Activated naive CD4-positive, alpha-beta T cell treated with anti-CD3 and anti-CD28 coated beads, Interleukin-2, amount 10 ng/mL, durations not matched to agents 7 days and 5 days (primary cell): ENCODE results near the gene SIRPB2.

Experiments
- CTCF ChIA-PET: fragments of 350-600 bp; sonication (Branson Sonifier 250); formaldehyde crosslinking; loops from one replicate; lab custom pipeline; 2021; ENCODE audit warnings: antibody characterized with exemption; lab: Charles Lee
- DNase-seq: peaks from one replicate; pipeline ENCODE4 v3.0.0-alpha.2; 2020
- H3K27ac Mint-ChIP-seq: one replicate; pipeline ENCODE4 v1.8.0; 2021; ENCODE audit warnings: mild to moderate bottlenecking, moderate library complexity, mixed read lengths
- H3K27me3 Mint-ChIP-seq: one replicate; pipeline ENCODE4 v1.8.0; 2021; ENCODE audit warnings: mild to moderate bottlenecking, mixed read lengths
- H3K36me3 Mint-ChIP-seq: one replicate; pipeline ENCODE4 v1.8.0; 2021; ENCODE audit warnings: mixed read lengths
- H3K4me1 Mint-ChIP-seq: one replicate; pipeline ENCODE4 v1.8.0; 2021; ENCODE audit warnings: mixed read lengths
- H3K4me3 Mint-ChIP-seq: one replicate; pipeline ENCODE4 v1.8.0; 2021; ENCODE audit warnings: mild to moderate bottlenecking, moderate library complexity, mixed read lengths
- H3K9me3 Mint-ChIP-seq: one replicate; pipeline ENCODE4 v1.8.0; 2021; ENCODE audit warnings: mixed read lengths

SIRPB2 gene

DNA sequence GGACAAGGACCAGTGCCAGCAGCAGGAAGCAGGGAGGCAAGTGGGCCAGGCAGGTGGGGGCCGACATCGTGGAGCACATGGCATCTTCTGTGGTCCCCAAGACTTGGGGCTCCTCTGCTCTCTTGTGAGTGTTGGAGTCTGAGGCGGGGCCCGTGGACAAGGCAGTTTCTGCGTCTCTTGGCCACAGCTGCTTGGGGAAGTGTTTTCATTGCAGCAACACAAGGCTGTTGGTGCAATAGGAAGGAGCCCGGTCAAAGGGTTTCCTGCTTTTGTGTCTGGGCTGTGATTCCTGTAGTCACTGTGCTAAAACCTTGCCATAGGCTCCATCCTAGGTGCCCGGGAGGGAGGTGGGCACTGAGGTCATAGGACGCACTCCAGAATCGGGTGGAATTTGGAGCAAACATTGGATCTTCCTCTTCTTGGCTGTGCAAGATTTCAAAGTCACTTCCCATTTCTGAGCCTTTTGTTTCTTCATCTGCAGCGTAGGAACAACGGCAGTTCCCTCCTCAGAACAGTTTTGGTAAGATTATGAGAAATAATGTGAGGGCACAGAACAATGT lies at the start of gene SIRPB2:
Gene SIRPB2, minus strand, starts transcription at position 140 of the 560 bp plus-strand sequence. Its CDS starts 61 bp downstream, at position 79.
- H3K27ac Mint-ChIP-seq, result no peak within 1 kb of the TSS

DNA sequence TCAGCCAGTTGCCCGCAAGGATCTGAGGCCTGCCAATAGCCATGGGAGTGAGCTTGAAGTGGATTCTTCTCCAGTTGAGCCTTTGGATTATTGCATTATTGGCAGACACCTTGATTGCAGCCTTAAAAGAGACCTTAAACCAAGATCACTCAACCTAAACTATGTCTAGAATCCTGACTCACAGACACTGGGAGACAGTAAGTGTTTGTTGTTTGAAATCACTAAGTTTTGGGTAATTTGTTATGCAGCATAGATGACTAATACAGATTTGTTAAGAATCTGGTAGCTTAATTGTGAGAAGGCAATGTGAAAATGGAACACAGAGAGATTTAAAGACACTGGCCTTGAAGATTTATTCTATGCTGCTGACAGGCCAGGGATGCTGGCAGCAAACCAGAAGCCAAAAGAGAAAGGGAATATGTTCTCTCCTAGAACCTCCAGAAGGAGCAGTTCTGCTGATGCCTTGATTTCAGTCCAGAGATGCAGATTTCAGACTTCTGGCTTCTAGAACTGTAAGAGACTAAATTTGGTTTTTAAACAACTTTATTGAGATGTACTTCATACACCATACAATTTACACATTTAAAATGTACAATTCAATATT lies 48.7 kb upstream of the SIRPB2 start:
- H3K4me3 Mint-ChIP-seq, result no peak overlapping the region
- H3K27ac Mint-ChIP-seq, result no peak overlapping the region
- H3K9me3 Mint-ChIP-seq, result peaks cover 3% of the 10 kb centered on the region
- peaks cover 4% of the 10 kb centered on the region for H3K4me1 Mint-ChIP-seq
- no peak for DNase-seq
- CTCF ChIA-PET, result interaction anchor here (0.7 kb wide), 1 partner anchor 36 kb away, joined by 3 read pairs; no protein-coding TSS in a partner anchor
- no peaks in the 10 kb centered on the region for H3K36me3 Mint-ChIP-seq
- peaks cover 8% of the 10 kb centered on the region for H3K27me3 Mint-ChIP-seq

More for the DNA sequence above, at the start of gene SIRPB2:
- Mint-ChIP-seq H3K9me3 (no peaks in the 10 kb centered on the region), H3K27me3 (peaks cover 53% of the 10 kb centered on the region), H3K4me1 (peaks cover 11% of the 10 kb centered on the region), H3K4me3 (no peak within 1 kb of the TSS), H3K36me3 (no peaks in the 10 kb centered on the region)
- no peak for DNase-seq
- CTCF ChIA-PET, result interaction anchor here (0.6 to 1.8 kb wide), 2 partner anchors 12 to 262 kb away, joined by 3 to 5 read pairs; no protein-coding TSS in a partner anchor

DNA sequence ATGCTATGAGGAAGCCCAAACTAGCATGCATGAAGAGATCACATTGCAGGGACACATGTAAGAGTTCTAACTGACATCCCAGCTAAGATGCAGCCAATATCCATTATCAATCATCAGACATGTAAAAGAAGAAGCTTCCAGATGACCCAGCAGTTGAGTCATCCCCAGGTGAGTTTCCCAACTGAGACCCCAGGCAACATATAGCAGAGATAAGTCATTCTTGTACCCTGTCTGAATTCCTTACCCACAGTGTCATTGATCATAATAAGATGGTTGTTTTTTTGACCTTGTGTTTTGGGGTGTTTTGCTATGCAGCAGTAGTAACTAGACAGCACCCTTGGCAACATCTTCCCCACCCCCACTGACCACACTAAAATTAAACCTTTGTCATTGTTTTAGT lies 47.4 kb upstream of the SIRPB2 start:
- Mint-ChIP-seq H3K9me3 (peaks cover 3% of the 10 kb centered on the region), H3K27ac (no peak overlapping the region), H3K4me1 (peaks cover 4% of the 10 kb centered on the region), H3K4me3 (no peak overlapping the region), H3K36me3 (no peaks in the 10 kb centered on the region), H3K27me3 (peaks cover 6% of the 10 kb centered on the region)
- no peak for DNase-seq
- CTCF ChIA-PET, result interaction anchor here (1.2 to 1.5 kb wide), 2 partner anchors 9 to 10 kb away, joined by 3 read pairs; no protein-coding TSS in a partner anchor

DNA sequence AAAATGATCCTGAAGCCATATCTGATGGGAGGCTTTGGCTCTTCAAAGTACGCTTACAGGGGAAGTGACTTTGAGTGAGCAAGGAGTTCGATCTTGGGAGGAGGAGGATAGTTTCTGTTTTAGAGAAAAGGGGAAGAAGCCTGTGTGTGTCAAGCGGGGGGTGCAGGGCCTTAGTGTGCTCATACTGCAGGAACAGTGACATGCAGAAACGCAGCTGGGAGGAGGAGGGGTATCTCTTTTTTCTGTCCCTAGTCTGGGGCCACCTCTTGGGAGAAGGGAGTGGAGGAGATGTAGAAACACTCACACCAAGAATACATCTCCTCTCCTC lies 46.5 kb upstream of the SIRPB2 start:
- Mint-ChIP-seq H3K9me3 (peaks cover 3% of the 10 kb centered on the region), H3K4me3 (no peak overlapping the region), H3K27me3 (peaks cover 10% of the 10 kb centered on the region), H3K27ac (no peak overlapping the region), H3K36me3 (no peaks in the 10 kb centered on the region), H3K4me1 (peaks cover 4% of the 10 kb centered on the region)
- CTCF ChIA-PET, result interaction anchor here (1.5 to 1.7 kb wide), 2 partner anchors 10 to 197 kb away, joined by 3 to 4 read pairs; no protein-coding TSS in a partner anchor
- DNase-seq, result no peak

DNA sequence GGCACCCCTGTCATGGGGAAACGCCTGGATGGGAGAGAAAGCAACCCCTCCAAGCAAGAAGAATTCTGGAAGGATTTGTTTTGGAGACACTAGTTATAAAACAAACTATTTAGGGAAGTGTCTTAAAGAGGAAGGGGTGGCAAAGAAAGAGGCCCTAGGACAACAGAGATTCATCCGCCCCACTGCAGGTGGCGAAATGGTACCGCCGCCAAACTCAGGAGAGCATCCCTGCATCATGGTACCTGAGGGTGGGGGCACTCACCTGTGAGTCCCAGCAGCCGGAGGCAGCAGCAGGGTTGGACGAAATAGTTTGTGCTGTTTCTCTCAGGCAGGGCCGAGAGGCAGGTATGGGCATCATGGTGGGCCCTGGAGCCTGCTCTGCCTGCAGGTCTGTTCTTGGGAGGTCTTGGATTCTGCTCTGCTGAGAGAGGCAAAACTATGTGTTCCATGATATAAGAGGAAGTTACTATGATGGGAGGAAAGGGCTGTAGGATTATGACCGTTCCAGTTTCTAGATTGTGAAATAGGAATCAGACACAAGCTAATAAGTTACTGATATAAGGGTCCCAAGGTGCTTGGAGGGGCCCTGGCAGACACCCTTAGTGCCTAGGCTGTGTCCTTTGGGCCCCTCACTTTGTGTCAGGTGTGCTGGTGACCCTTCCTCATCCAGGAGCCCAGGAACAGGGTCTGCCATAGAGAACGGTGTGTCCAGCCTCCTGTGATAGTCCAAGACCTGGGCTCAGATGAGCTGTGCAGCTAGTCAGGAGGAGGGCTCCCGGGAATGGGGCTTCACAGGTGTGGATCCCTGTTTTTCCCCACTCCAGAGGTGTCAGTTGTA lies 45.9 kb upstream of the SIRPB2 start:
- Mint-ChIP-seq H3K4me1 (peaks cover 4% of the 10 kb centered on the region), H3K9me3 (peaks cover 3% of the 10 kb centered on the region), H3K27me3 (peaks cover 10% of the 10 kb centered on the region), H3K4me3 (no peak overlapping the region), H3K36me3 (no peaks in the 10 kb centered on the region), H3K27ac (no peak overlapping the region)
- CTCF ChIA-PET, result interaction anchor here (1.5 to 1.7 kb wide), 2 partner anchors 11 to 197 kb away, joined by 3 to 4 read pairs; no protein-coding TSS in a partner anchor
- no peak for DNase-seq

DNA sequence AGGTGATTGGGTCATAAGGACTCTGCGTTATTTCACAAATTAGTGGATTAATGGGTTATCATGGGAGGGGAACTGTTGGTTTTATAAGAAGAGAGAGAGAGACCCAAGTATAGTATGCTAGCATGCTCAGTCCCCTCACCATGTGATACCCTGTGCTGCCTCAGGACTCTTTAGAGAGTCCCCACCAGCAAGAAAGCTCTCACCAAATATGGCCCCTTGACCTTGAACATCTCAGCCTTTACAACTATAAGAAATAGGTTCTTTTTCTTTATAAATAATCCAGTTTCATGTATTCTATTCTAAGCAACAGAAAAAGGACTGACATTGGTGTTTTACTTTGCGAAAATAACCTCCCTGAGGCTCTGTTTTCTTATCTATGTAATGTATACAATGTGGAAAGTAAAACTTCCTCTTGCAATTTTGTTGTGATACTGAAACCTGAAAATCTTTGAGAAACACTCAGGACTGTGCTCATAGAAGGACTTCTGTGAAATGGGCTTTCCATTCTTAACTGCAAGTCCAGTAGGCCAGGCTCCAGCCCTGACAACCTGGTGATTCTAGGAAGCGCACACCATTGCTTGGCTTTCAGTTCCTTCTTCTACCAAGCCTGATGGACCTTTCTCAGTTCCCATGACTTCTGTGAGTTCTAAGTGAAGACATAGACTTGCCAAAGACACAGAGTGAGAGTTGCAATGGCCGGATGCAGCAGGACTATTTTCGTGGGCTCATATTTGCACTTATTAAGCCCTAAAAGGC lies 44.4 kb upstream of the SIRPB2 start:
- H3K9me3 Mint-ChIP-seq, result no peaks in the 10 kb centered on the region
- H3K4me1 Mint-ChIP-seq, result peaks cover 4% of the 10 kb centered on the region
- no peak for DNase-seq
- H3K27ac Mint-ChIP-seq, result no peak overlapping the region
- no peak overlapping the region for H3K4me3 Mint-ChIP-seq
- CTCF ChIA-PET, result no interaction called here
- peaks cover 10% of the 10 kb centered on the region for H3K27me3 Mint-ChIP-seq
- H3K36me3 Mint-ChIP-seq, result no peaks in the 10 kb centered on the region

DNA sequence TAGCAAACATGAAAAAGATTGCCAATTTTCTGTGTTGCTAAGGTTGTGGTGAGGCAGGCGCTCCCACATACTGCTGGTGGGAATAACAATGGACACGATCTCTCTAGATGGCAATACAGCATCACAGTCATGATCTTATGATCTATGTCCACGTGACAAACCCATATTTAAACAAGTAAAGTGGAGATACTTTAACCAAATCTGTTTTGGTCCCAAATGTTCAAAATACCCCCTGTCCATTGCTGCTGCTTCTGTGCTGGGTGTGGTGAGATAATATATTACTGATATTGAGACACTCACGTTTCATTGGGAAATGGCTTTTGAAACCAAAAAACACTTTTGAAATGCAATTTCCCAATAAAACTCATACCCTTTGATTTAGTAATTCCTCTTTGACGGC lies 43.3 kb upstream of the SIRPB2 start:
- H3K4me3 Mint-ChIP-seq, result no peak overlapping the region
- H3K36me3 Mint-ChIP-seq, result no peaks in the 10 kb centered on the region
- no peak for DNase-seq
- H3K9me3 Mint-ChIP-seq, result no peaks in the 10 kb centered on the region
- H3K27me3 Mint-ChIP-seq, result peaks cover 10% of the 10 kb centered on the region
- H3K4me1 Mint-ChIP-seq, result peaks cover 4% of the 10 kb centered on the region
- no peak overlapping the region for H3K27ac Mint-ChIP-seq
- CTCF ChIA-PET, result interaction anchor here (0.6 to 2.0 kb wide), 4 partner anchors 27 to 516 kb away, joined by 4 to 24 read pairs (median 7); no protein-coding TSS in a partner anchor

DNA sequence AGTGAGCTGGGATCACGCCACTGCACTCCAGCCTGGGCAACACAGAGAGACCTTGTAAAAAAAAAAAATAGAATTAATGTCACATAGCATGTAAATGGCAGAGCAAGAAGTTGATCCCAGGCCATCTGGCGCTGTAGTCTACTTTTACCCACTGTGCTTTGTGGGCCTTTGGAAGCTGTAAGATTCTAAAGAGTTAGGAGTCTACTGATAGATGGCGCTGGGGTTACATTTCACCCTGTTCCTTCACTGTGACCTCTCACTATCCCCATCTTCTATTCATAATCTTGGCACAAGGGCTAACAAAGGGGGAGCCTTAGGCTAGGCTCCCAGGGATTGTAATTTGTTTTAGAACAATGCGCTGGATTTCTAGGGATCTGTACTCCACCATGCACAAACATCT lies 41.8 kb upstream of the SIRPB2 start:
- CTCF ChIA-PET, result interaction anchor here (1.2 to 2.0 kb wide), 5 partner anchors 21 to 250 kb away, joined by 4 to 24 read pairs (median 6); no protein-coding TSS in a partner anchor

DNA sequence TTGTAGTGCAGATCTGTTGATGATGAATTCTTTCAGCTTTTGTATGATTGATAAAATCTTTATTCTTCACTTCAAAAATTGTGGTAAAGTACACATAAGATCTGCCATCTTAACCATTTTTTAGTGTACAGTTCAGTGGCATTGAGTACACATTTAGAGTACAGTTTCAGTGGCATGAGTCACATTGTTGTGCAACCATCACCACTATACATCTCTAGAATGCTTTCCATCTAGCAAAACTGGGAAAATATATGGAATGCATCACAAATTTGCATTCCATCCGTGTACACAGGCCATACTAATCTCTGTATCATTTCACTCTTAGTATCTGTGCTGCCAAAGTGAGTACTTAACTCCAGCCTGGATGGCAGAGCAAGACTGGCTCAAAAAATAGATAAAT lies 37.6 kb upstream of the SIRPB2 start:
- no peak overlapping the region for H3K4me3 Mint-ChIP-seq
- CTCF ChIA-PET, result interaction anchor here (1.1 kb wide), 1 partner anchor 10 kb away, joined by 3 read pairs; no protein-coding TSS in a partner anchor
- H3K27me3 Mint-ChIP-seq, result peaks cover 4% of the 10 kb centered on the region
- H3K9me3 Mint-ChIP-seq, result peaks cover 2% of the 10 kb centered on the region
- no peak for DNase-seq
- H3K27ac Mint-ChIP-seq, result no peak overlapping the region
- peaks cover 4% of the 10 kb centered on the region for H3K4me1 Mint-ChIP-seq
- H3K36me3 Mint-ChIP-seq, result no peaks in the 10 kb centered on the region

More for the DNA sequence above, 41.8 kb upstream of the SIRPB2 start:
- Mint-ChIP-seq H3K4me1 (peaks cover 4% of the 10 kb centered on the region), H3K27ac (no peak overlapping the region), H3K27me3 (peaks cover 10% of the 10 kb centered on the region), H3K4me3 (no peak overlapping the region), H3K36me3 (no peaks in the 10 kb centered on the region), H3K9me3 (no peaks in the 10 kb centered on the region)
- DNase-seq, result no peak

DNA sequence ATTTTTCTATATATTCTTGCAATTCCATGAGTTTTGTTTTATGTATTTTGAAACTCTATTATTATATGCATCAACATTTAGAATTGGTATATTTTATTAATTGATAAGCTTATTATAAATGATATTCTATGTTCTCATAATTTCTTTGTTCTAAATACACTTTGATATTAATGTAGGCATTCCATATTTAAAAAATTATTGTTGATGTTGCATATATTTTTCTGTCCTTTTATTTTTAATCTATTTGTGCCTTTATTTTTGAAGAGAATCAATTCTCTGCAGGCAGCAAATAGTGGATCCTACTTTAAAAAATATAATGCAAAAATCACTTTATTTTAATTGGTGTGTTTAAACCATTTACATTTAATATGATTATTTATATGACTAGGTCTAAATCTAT lies 36.7 kb upstream of the SIRPB2 start:
- H3K4me1 Mint-ChIP-seq, result peaks cover 4% of the 10 kb centered on the region
- H3K27me3 Mint-ChIP-seq, result no peaks in the 10 kb centered on the region
- no peak for DNase-seq
- no peaks in the 10 kb centered on the region for H3K36me3 Mint-ChIP-seq
- H3K27ac Mint-ChIP-seq, result no peak overlapping the region
- no peak overlapping the region for H3K4me3 Mint-ChIP-seq
- CTCF ChIA-PET, result interaction anchor here (1.1 kb wide), 1 partner anchor 11 kb away, joined by 3 read pairs; no protein-coding TSS in a partner anchor
- peaks cover 2% of the 10 kb centered on the region for H3K9me3 Mint-ChIP-seq

DNA sequence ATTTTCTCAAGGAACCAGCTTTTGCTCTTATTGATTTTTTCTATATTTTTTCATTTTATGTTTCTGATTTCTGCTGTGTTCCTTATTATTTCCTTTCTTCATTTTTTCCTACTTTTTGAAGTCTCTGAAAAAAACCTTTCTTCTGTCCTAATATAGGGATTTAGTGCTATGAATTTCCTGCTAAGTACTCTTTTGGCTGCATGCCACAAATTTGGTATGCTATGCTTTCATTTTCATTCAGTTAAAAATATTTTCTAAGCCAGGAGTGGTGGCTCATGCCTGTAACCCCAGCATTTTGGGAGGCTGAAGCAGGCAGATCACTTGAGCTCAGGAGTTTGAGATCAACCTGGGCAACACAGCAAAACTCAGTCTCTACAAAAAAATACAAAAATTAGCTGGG lies 35.7 kb upstream of the SIRPB2 start:
- no peak overlapping the region for H3K4me3 Mint-ChIP-seq
- CTCF ChIA-PET, result no interaction called here
- no peaks in the 10 kb centered on the region for H3K27me3 Mint-ChIP-seq
- no peak overlapping the region for H3K27ac Mint-ChIP-seq
- no peaks in the 10 kb centered on the region for H3K36me3 Mint-ChIP-seq
- DNase-seq, result no peak
- peaks cover 4% of the 10 kb centered on the region for H3K4me1 Mint-ChIP-seq
- H3K9me3 Mint-ChIP-seq, result peaks cover 2% of the 10 kb centered on the region

DNA sequence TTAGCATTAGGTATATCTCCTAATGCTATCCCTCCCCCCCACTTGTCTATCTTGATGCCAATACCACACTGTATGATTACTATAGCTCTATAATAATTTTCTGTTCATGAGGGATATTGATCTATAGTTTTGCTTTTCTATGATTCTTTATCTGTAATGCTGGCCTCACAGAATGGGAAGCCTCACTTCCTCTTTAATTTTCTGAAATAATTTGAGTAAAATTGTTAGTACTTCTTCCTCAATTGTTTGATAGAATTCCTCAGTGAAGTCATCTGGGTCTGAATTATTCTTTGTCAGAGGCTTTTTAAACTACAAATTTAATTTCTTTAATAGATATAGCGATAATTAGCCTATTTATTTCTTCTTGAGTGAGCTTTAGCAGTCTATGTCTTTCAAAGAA lies 35.1 kb upstream of the SIRPB2 start:
- H3K9me3 Mint-ChIP-seq, result peaks cover 2% of the 10 kb centered on the region
- no peak overlapping the region for H3K27ac Mint-ChIP-seq
- no peak overlapping the region for H3K4me3 Mint-ChIP-seq
- H3K4me1 Mint-ChIP-seq, result peaks cover 4% of the 10 kb centered on the region
- CTCF ChIA-PET, result no interaction called here
- peaks cover 4% of the 10 kb centered on the region for H3K27me3 Mint-ChIP-seq
- no peak for DNase-seq
- no peaks in the 10 kb centered on the region for H3K36me3 Mint-ChIP-seq

DNA sequence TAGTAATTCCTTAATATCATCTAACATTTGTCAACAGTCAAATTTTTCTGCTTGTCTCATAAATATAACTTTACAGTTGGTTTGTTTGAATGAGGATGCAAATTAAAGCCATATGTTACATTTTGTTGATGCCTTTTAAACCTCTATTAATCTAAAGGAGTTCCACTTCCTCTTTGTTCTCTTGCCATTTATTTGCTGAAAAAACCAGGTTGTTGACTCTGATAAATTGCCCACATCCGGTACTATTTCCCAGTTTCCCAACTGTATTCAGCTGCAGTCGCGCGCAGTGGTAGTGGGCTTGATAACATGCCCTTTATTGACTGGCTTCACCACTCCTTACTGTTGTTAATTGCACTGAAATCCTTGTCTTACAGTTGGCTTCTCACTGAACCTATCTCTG lies 32.8 kb upstream of the SIRPB2 start:
- no peaks in the 10 kb centered on the region for H3K36me3 Mint-ChIP-seq
- H3K27me3 Mint-ChIP-seq, result peaks cover 23% of the 10 kb centered on the region
- H3K4me1 Mint-ChIP-seq, result peaks cover 4% of the 10 kb centered on the region
- CTCF ChIA-PET, result interaction anchor here (2.8 kb wide), 1 partner anchor 20 kb away, joined by 9 read pairs; no protein-coding TSS in a partner anchor
- no peak for DNase-seq
- peaks cover 2% of the 10 kb centered on the region for H3K9me3 Mint-ChIP-seq
- H3K27ac Mint-ChIP-seq, result no peak overlapping the region
- no peak overlapping the region for H3K4me3 Mint-ChIP-seq
